K562 (cell line): ENCODE data around the gene CUL5. TPM values are rescaled to one million over a fixed set of nuclear protein-coding genes. Genes with fewer than 3 reads are reported as not detected.
A peak's percentile ranks its signal among the peaks of the same experiment; 100 is the strongest.

Experiments
- ATAC-seq: fragments of 200-7000 bp; cut with Tn5 transposase; 3 replicates; pipeline ENCODE4 v1.9.1; 2020; ENCODE audit warnings: moderate library complexity
- BruUV-seq: library from RNA; stranded (reverse); fragments of 400-500 nt; replicated peaks from 2 replicates; lab custom pipeline; 2021; lab: Mats Ljungman, UMichigan
- CTCF ChIA-PET: fragments of 300-600 bp; formaldehyde crosslinking; extraction: SDS; loops from one replicate; lab custom pipeline; 2021; ENCODE audit warnings: low intra/inter-chr PET ratio; lab: Yijun Ruan, JAX
- POLR2A ChIA-PET: fragments of 300-600, 350-650 bp; sonication (Branson Sonifier 250); formaldehyde crosslinking; extraction: SDS; loops from one replicate; lab custom pipeline; 2021; ENCODE audit warnings: antibody characterized with exemption, inconsistent platforms; lab: Yijun Ruan, JAX
- DNase-seq, 4 experiments: peaks; one replicate each; pipeline versions ENCODE4 v3.0.0 to v3.0.0-alpha.2; 2011 to 2018; ENCODE audit warnings: low spot score in 3 of 4, mixed read lengths in 3 of 4; ENCODE audit errors: extremely low read depth in 1 of 4
- FAIRE-seq: peaks from 2 replicates; lab custom pipeline; 2011; peaks lifted over from hg19 to GRCh38; lab: Jason Lieb, UNC
- H2AFZ ChIP-seq: 2 replicates; pipeline ENCODE4 v1.6.0; 2011; ENCODE audit warnings: low read depth, low read length, control low read depth, inconsistent platforms
- H3K27ac ChIP-seq: fragments of 200-600 bp; 3 replicates; pipeline ENCODE4 v1.8.0; 2011; ENCODE audit warnings: low read depth, mild to moderate bottlenecking, control low read depth, inconsistent platforms, low read length, moderate library complexity, mixed read lengths; ENCODE audit errors: extremely low read depth
- H3K27me3 ChIP-seq, 2 experiments: fragments of 300-600 bp in 1 of 2; 2 replicates in 1 of 2; 3 replicates in 1 of 2; pipeline versions ENCODE4 v1.6.0 to v1.8.0; 2011; ENCODE audit warnings: inconsistent platforms in 2 of 2, low read length in 2 of 2, mild to moderate bottlenecking in 1 of 2, mixed read lengths in 1 of 2, moderate library complexity in 1 of 2; ENCODE audit not compliant: control insufficient read depth in 2 of 2, insufficient read depth in 2 of 2
- H3K36me3 ChIP-seq: fragments of 300-600 bp; 3 replicates; pipeline ENCODE4 v1.8.0; 2011; ENCODE audit warnings: mild to moderate bottlenecking, low read length, inconsistent platforms; ENCODE audit not compliant: control insufficient read depth, insufficient read depth
- H3K4me1 ChIP-seq, 2 experiments: fragments of 200-600 bp in 1 of 2; replicated peaks in 1 of 2; 2 replicates in 1 of 2; 3 replicates in 1 of 2; pipeline versions ENCODE4 v1.5.1 to v1.8.0; 2011; ENCODE audit warnings: inconsistent platforms in 2 of 2, low read length in 2 of 2, mild to moderate bottlenecking in 1 of 2, mixed read lengths in 1 of 2, moderate library complexity in 1 of 2; ENCODE audit not compliant: control insufficient read depth in 2 of 2, insufficient read depth in 2 of 2
- H3K4me2 ChIP-seq: 2 replicates; pipeline ENCODE4 v1.6.1; 2011; ENCODE audit warnings: low read length, control low read depth, inconsistent platforms, mixed read lengths; ENCODE audit not compliant: insufficient read depth
- H3K4me3 ChIP-seq: fragments of 200-600 bp; sonication (generic), shearing (Covaris generic); 2 replicates; pipeline ENCODE4 v1.5.1; 2016; ENCODE audit warnings: control low read depth, inconsistent platforms
- H3K79me2 ChIP-seq: fragments of 200-600 bp; 3 replicates; pipeline ENCODE4 v1.8.0; 2011; ENCODE audit warnings: low read length, inconsistent platforms; ENCODE audit not compliant: control insufficient read depth, insufficient read depth
- H3K9ac ChIP-seq, 2 experiments: 2 replicates each; pipeline versions ENCODE4 v1.6.0 to v1.6.1; 2011; ENCODE audit warnings: low read depth in 2 of 2, low read length in 2 of 2, control low read depth in 1 of 2, inconsistent platforms in 1 of 2, mild to moderate bottlenecking in 1 of 2, mixed read lengths in 1 of 2; ENCODE audit not compliant: insufficient read depth in 1 of 2
- H3K9me1 ChIP-seq: one replicate; pipeline ENCODE4 v1.6.0; 2011; ENCODE audit warnings: inconsistent platforms, mild to moderate bottlenecking, low read length, moderate library complexity; ENCODE audit not compliant: control insufficient read depth, insufficient read depth
- H3K9me3 ChIP-seq: replicated peaks from 2 replicates; pipeline ENCODE4 v1.5.1; 2011; ENCODE audit warnings: low read depth, low read length, inconsistent platforms; ENCODE audit not compliant: control insufficient read depth, insufficient read depth
- H4K20me1 ChIP-seq: replicated peaks from 2 replicates; pipeline ENCODE4 v1.6.1; 2011; ENCODE audit warnings: low read length, inconsistent platforms, mixed read lengths; ENCODE audit not compliant: control insufficient read depth, insufficient read depth
- CAMTA2 ChIP-seq: fragments of 250-450 bp; sonication (Bioruptor Pico); conservative IDR thresholded peaks from 2 replicates; pipeline ENCODE4 v1.5.1; 2022
- LEF1 ChIP-seq: fragments of 450-650 bp; IDR thresholded peaks from 2 replicates; pipeline ENCODE4 v1.6.1; 2016; ENCODE audit warnings: mild to moderate bottlenecking
- PRDM10 ChIP-seq: fragments of 450-650 bp; IDR thresholded peaks from 2 replicates; pipeline ENCODE4 v1.6.1; 2018; ENCODE audit not compliant: partially characterized antibody
- THRA ChIP-seq: fragments of 450-650 bp; IDR thresholded peaks from 2 replicates; pipeline ENCODE4 v1.6.1; 2017; ENCODE audit warnings: mild to moderate bottlenecking, moderate library complexity
- WGBS: fragments of 100-300 bp; shearing (Covaris generic); methylation state at CpG from one replicate; pipeline ENCODE4 v1.1.6; 2016; ENCODE audit warnings: low coverage, mixed read lengths; ENCODE audit not compliant: insufficient coverage; ENCODE audit errors: missing lambda C conversion rate; 5-methylcytosine and 5-hydroxymethylcytosine counted together
- in situ Hi-C: fragments of 300-500 bp; cut with MboI; formaldehyde crosslinking; loops from 4 replicates; pipeline ENCODE4 v1.15.0; 2018; ENCODE audit warnings: inconsistent platforms, mixed read lengths
- intact Hi-C: fragments of 100-400 bp; cut with micrococcal nuclease; formaldehyde crosslinking; loops from 2 replicates; pipeline ENCODE4 v1.14.2; 2022
- polyA plus RNA-seq, 8 experiments: library from polyadenylated mRNA; depleted of rRNA in 4 of 8; stranded (reverse) in 5 of 8; unstranded in 3 of 8; fragments of >200 nt; fragmentation: Nextera tagmentation in 2 of 8; fragmentation: Illumina TruSeq in 1 of 8; extraction: Ambion mirVana in 2 of 8; extraction: Trizol in 1 of 8; gene quantifications; 2 replicates each; pipeline versions ENCODE4 v1.2.1 to v1.2.3, GENCODE V29; 2011 to 2014; ENCODE audit warnings: inconsistent platforms in 1 of 8, missing spikeins in 1 of 8
- total RNA-seq, 7 experiments: library from RNA; depleted of rRNA in 6 of 7; stranded (reverse); fragments of >200 nt in 6 of 7; fragmentation: Illumina TruSeq in 2 of 7; extraction: Trizol in 2 of 7; gene quantifications; 2 replicates each; pipeline versions ENCODE4 v1.2.1 to v1.2.3, GENCODE V29; 2011 to 2021; ENCODE audit warnings: low replicate concordance in 1 of 7

The CUL5 gene
- total and polyA plus RNA-seq, 9 of the 15 experiments (the other 6 are each of a cell fraction or from before 2014, with no cell fraction given) = 14.3 to 45.9 (median 23.0) TPM

- H3K27me3 ChIP-seq = no peaks in the 10 kb centered on the region
- no peak for ATAC-seq
- in situ Hi-C loops = no loop called here
- H3K4me2 ChIP-seq = no peak overlapping the region
- 79% methylated on average over 2 of the region's 2 CpGs for WGBS
- DNase-seq = no peak
- no peaks in the 10 kb centered on the region for H3K9me3 ChIP-seq
- H2AFZ ChIP-seq = no peak overlapping the region
- POLR2A ChIA-PET = no interaction called here
- H3K4me3 ChIP-seq = no peak overlapping the region
- no peak for FAIRE-seq
- no peak overlapping the region for H3K9ac ChIP-seq
- no peaks in the 10 kb centered on the region for H3K9me1 ChIP-seq
- intact Hi-C loops = loop anchor here (10.0 kb wide), 1 partner anchor 366 kb away; the partner anchor contains the start of gene POGLUT3
- no peak overlapping the region for H3K27ac ChIP-seq
- BruUV-seq = no TSS peak
- H4K20me1 ChIP-seq = no peaks in the 10 kb centered on the region; the same call in 1 of the 2 replicates
- H3K79me2 ChIP-seq = peaks cover 41% of the 10 kb centered on the region
- peaks cover 38% of the 10 kb centered on the region for H3K36me3 ChIP-seq
- CTCF ChIA-PET = no interaction called here
- TF ChIP-seq THRA = no peak
- no peak for TF ChIP-seq LEF1
- peak; percentile 87 for TF ChIP-seq PRDM10
- TF ChIP-seq CAMTA2 (CRISPR knock-in tag) = no peak
- peaks cover 12 to 15% of the 10 kb centered on the region in 2 experiments; a peak in 4 of 5 replicates for H3K4me1 ChIP-seq
These were observed 120.1 kb downstream of the CUL5 start for GRCh38 chr11:108128772-108129171.
